ENCODE results near the gene ABCB11.

The ABCB11 gene

GRCh38 chr2:168988755-168989154, 42.4 kb downstream of the ABCB11 start:
- Histone ChIP-seq H3K4me3 (no peak overlapping the region), H3K27ac (no peak overlapping the region)
- TF ChIP-seq CTCF (IDR thresholded peaks at IDR 0.05): no peak
- DNase-seq (ENCODE audit: low spot score): no peak

- no peak for TF ChIP-seq CTCF (IDR thresholded peaks at IDR 0.05)
- Histone ChIP-seq H3K27ac (no peak overlapping the region), H3K4me3 (no peak overlapping the region)
- DNase-seq (ENCODE audit: low spot score): no peak
These were observed 44.7 kb downstream of the ABCB11 start for GRCh38 chr2:168986398-168986943.

GRCh38 chr2:168981651-168982050, 49.5 kb downstream of the ABCB11 start:
- no peak overlapping the region for H3K27ac ChIP-seq
- no peak for TF ChIP-seq CTCF (IDR thresholded peaks at IDR 0.05)
- DNase-seq (ENCODE audit: low spot score): no peak
- H3K4me3 ChIP-seq: no peak overlapping the region

GRCh38 chr2:168978461-168978861, 52.7 kb downstream of the ABCB11 start:
- Histone ChIP-seq H3K4me3 (no peak overlapping the region), H3K27ac (no peak overlapping the region)
- TF ChIP-seq CTCF (IDR thresholded peaks at IDR 0.05): no peak
- DNase-seq (ENCODE audit: low spot score): no peak

GRCh38 chr2:168977608-168978007, 53.5 kb downstream of the ABCB11 start:
- no peak for TF ChIP-seq CTCF (IDR thresholded peaks at IDR 0.05)
- DNase-seq (ENCODE audit: low spot score): no peak
- Histone ChIP-seq H3K27ac (no peak overlapping the region), H3K4me3 (no peak overlapping the region)

GRCh38 chr2:168976034-168976654, 55.0 kb downstream of the ABCB11 start:
- DNase-seq (ENCODE audit: low spot score): no peak
- no peak for TF ChIP-seq CTCF (IDR thresholded peaks at IDR 0.05)
- H3K27ac ChIP-seq: no peak overlapping the region
- H3K4me3 ChIP-seq: no peak overlapping the region

GRCh38 chr2:168974428-168974827, 56.7 kb downstream of the ABCB11 start:
- no peak for DNase-seq (ENCODE audit: low spot score)
- Histone ChIP-seq H3K27ac (no peak overlapping the region), H3K4me3 (no peak overlapping the region)
- no peak for TF ChIP-seq CTCF (IDR thresholded peaks at IDR 0.05)

All from coronary artery (tissue), 2 donors.